Psoas muscle (tissue), 8 donors: Measurements from ENCODE around the gene TRUB1. TPM values are rescaled to one million over a fixed set of nuclear protein-coding genes. Genes with fewer than 3 reads are reported as not detected.
A peak's percentile ranks its signal among the peaks of the same experiment; 100 is the strongest.
"Not testable (repeated sequence)": the region's sequence is repeated elsewhere in the genome, so short reads cannot be mapped to it uniquely, and the experiment has no call there.

Experiments used
- ATAC-seq, 4 donors: fragments of 200-7000 bp; cut with Tn5 transposase; one replicate each; pipeline ENCODE4 v1.9.1; 2020; ENCODE audit warnings: moderate library complexity in 3 of 4, mild to moderate bottlenecking in 2 of 4
- DNase-seq, 2 donors: peaks; one replicate each; pipeline ENCODE4 v3.0.0-alpha.2; 2020
- H3K27ac ChIP-seq: fragments of 200-600 bp; one replicate; pipeline ENCODE4 v1.8.0; 2022
- H3K27me3 ChIP-seq, 3 donors: fragments of 200-600 bp in 1 of 3; one replicate each; pipeline versions ENCODE4 v1.6.1 to v1.8.0; 2013 to 2022; ENCODE audit warnings: low read length in 2 of 3, mild to moderate bottlenecking in 2 of 3, moderate library complexity in 1 of 3; ENCODE audit not compliant: insufficient read depth in 3 of 3
- H3K36me3 ChIP-seq, 2 donors: fragments of 200-600 bp in 1 of 2; one replicate each; pipeline versions ENCODE4 v1.6.1 to v1.8.0; 2013 to 2022; ENCODE audit warnings: low read depth in 1 of 2, mild to moderate bottlenecking in 1 of 2, moderate library complexity in 1 of 2; ENCODE audit not compliant: insufficient read depth in 1 of 2
- H3K4me1 ChIP-seq: fragments of 200-600 bp; one replicate; pipeline ENCODE4 v1.8.0; 2022
- H3K4me3 ChIP-seq: fragments of 200-600 bp; one replicate; pipeline ENCODE4 v1.8.0; 2022; ENCODE audit warnings: mild to moderate bottlenecking
- H3K9me3 ChIP-seq: fragments of 200-600 bp; one replicate; pipeline ENCODE4 v1.8.0; 2022
- whole genome bisulfite sequencing, 3 donors: extraction: QIAGEN DNeasy Blood & Tissue Kit; methylation state at CpG; one replicate each; pipeline versions ENCODE4 v1.1.6 to v1.1.7; 2013; 5-methylcytosine and 5-hydroxymethylcytosine counted together
- intact Hi-C, 2 donors: fragments of 100-400 bp; cut with DNase I; formaldehyde crosslinking; loops; one replicate each; pipeline versions ENCODE4 v1.11.0 to v1.14.2; 2022
- long read RNA-seq, 2 donors: library from polyadenylated mRNA; unstranded; transcript quantifications; one replicate each; pipeline ENCODE4 v2.0.0, GENCODE V29; 2021
- polyA plus RNA-seq, 3 donors: library from polyadenylated mRNA; stranded (reverse); fragments of 200-250 nt; gene quantifications; one replicate each; pipeline ENCODE4 v1.2.3, GENCODE V29; 2013
- total RNA-seq, 4 donors: library from RNA; stranded (reverse); fragmentation: NEBNext Ultra II Directional in 2 of 4; extraction: Animal tissue kit (Norgen Biotek cat#: 25700) in 2 of 4; gene quantifications; one replicate each; pipeline versions ENCODE4 v1.2.1 to v1.2.4, GENCODE V29; 2021 to 2023
- TF ChIP-seq, protein P1 (sequence below): fragments of 200-600 bp; IDR thresholded peaks from one replicate; pipeline ENCODE4 v1.8.0; 2022; ENCODE audit warnings: antibody characterized with exemption
- donor health status: healthy with polysubstance abuse.
- donor health status: DM: no; HTN: no; CAD: no; lungs with moderate emphysema.
- donor health status: Bipolar disorder and iron deficiency.
- donor health status: healthy.
- donor health status: DM: yes; HTN: yes; CAD: no.
- donor health status: DM: no; HTN: no; CAD: no.
- donor health status: DM: no; HTN: no; CAD: no.
- donor health status: DM: yes; HTN: yes; CAD: no.

Gene TRUB1
- 1 to 10 TPM; 5.4 to 8.8 (median 8.5) TPM for total RNA-seq
- 1 to 10 TPM; 3.3 to 8.9 (median 4.3) TPM for polyA plus RNA-seq
- long read RNA-seq, donor 1, partial matches to known transcripts: 0 of 7 reads
- long read RNA-seq, donor 1, other reads (novel, unspliced or antisense): 1 of 7 reads
- long read RNA-seq, donor 2, transcript TRUB1-201 (8 exons, 3,408 nt): major isoform, 9 of 10 reads
- long read RNA-seq, donor 2, partial matches to known transcripts: 0 of 10 reads
- long read RNA-seq, donor 2, other reads (novel, unspliced or antisense): 1 of 10 reads

DNA sequence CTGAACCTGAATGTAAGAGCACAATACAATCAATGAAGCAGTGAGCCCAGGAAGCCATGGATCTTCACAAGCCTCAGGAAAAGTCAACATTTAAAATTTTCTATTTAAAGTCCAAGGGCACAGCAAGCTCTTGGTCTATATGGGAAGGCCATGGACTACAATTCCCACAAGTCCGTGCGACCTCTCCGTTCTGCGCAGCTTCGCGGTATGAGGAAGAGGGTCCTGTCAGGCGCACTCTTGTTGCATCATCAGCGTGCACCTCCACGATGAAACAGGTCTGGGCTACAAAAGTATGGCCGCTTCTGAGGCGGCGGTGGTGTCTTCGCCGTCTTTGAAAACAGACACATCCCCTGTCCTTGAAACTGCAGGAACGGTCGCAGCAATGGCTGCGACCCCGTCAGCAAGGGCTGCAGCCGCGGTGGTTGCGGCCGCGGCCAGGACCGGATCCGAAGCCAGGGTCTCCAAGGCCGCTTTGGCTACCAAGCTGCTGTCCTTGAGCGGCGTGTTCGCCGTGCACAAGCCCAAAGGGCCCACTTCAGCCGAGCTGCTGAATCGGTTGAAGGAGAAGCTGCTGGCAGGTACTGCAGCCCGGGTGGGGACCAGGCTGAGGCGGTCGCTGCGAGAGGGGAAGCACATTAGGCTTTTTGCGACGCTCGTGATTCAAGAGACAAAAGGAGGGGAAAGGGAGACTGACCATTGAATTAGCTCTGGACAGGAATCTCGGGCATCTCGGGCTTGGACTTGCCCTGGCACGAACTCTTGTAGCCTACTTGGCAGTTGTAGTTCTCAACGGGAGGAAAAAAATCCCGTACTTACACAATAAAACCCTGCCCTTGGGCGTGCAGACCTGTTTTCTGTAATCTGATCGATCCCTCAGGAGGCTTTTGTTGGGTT lies at the start of gene TRUB1:
Gene TRUB1 (plus strand): TSS at position 234 of the 894 bp plus-strand sequence. CDS start 59 bp downstream, at position 293.
- WGBS, 3 donors: 0 to 1% (median 0%) methylated on average over 46 of the region's 46 CpGs

DNA sequence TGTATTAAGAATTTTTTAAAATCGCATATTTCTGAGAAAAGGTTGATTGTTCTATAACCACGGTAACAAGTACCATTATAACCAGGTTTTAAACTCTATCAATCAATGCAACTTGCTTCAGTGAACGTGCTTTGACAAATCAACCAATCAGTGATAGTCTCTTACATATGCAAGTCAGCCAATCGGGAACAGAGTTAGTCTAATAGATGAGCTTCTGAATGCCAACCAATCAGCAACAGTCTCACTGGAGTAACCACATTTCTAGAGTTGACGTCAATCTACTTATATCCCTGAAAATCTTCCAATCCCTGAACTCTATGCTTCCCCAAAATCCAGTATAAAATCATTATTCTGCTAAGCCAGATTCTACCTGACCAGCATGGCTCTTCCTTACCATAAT lies 44.7 kb upstream of the TRUB1 start:
- TF ChIP-seq, protein P1, sequence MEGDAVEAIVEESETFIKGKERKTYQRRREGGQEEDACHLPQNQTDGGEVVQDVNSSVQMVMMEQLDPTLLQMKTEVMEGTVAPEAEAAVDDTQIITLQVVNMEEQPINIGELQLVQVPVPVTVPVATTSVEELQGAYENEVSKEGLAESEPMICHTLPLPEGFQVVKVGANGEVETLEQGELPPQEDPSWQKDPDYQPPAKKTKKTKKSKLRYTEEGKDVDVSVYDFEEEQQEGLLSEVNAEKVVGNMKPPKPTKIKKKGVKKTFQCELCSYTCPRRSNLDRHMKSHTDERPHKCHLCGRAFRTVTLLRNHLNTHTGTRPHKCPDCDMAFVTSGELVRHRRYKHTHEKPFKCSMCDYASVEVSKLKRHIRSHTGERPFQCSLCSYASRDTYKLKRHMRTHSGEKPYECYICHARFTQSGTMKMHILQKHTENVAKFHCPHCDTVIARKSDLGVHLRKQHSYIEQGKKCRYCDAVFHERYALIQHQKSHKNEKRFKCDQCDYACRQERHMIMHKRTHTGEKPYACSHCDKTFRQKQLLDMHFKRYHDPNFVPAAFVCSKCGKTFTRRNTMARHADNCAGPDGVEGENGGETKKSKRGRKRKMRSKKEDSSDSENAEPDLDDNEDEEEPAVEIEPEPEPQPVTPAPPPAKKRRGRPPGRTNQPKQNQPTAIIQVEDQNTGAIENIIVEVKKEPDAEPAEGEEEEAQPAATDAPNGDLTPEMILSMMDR: no peak
- Histone ChIP-seq H3K9me3 (no peaks in the 10 kb centered on the region), H3K4me3 (no peak overlapping the region), H3K27me3 (no peaks in the 10 kb centered on the region), H3K27ac (no peak overlapping the region), H3K4me1 (no peaks in the 10 kb centered on the region), H3K36me3 (no peaks in the 10 kb centered on the region)
- 72 to 82% (median 76%) methylated on average over 5 of the region's 5 CpGs for WGBS, 3 donors
- intact Hi-C loops: no loop called here
- no peak for ATAC-seq
- no peak for DNase-seq

More for the DNA sequence above, at the start of gene TRUB1:
- TF ChIP-seq, protein P1: no peak
- Histone ChIP-seq H3K9me3 (no peaks in the 10 kb centered on the region), H3K36me3 (peaks cover 0 to 8% of the 10 kb centered on the region in 2 donors), H3K4me3 (peak within 1 kb of the TSS; percentile 91), H3K27me3 (no peaks in the 10 kb centered on the region), H3K4me1 (peaks cover 38% of the 10 kb centered on the region), H3K27ac (peak within 1 kb of the TSS; percentile 89)
- ATAC-seq (peak; percentile 97 to 99 (median 98)), DNase-seq (peak; percentile 92 to 95)
- intact Hi-C loops: loop anchor here in 1 of 2 donors (10.0 kb wide), 1 partner anchor 113 kb away; the partner anchor contains the start of gene FHIP2A

DNA sequence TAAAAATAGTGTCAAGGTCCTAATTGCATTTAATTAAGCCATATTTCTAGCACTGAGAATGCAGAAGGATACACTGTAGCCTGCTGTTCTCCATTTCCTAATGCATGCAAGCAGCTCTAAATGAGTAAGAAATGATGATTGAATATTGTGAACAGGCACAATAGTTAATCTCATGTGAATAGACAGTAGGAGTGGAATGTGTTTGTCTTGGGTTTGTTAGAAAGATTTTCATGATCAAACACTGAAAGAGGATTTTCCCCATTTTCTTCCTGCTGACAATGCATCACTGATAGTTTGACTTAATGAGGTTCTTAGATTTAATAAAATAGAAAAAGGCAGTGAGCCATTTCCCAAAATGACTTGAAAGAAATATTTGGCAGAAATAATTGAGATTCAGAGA lies 43.1 kb upstream of the TRUB1 start:
- ATAC-seq: no peak
- intact Hi-C loops: no loop called here
- TF ChIP-seq, protein P1: no peak
- no peaks in the 10 kb centered on the region for H3K4me1 ChIP-seq
- H3K4me3 ChIP-seq: no peak overlapping the region
- H3K27ac ChIP-seq: no peak overlapping the region
- no peak for DNase-seq
- no peaks in the 10 kb centered on the region for H3K36me3 ChIP-seq
- no peaks in the 10 kb centered on the region for H3K9me3 ChIP-seq
- no peaks in the 10 kb centered on the region for H3K27me3 ChIP-seq

DNA sequence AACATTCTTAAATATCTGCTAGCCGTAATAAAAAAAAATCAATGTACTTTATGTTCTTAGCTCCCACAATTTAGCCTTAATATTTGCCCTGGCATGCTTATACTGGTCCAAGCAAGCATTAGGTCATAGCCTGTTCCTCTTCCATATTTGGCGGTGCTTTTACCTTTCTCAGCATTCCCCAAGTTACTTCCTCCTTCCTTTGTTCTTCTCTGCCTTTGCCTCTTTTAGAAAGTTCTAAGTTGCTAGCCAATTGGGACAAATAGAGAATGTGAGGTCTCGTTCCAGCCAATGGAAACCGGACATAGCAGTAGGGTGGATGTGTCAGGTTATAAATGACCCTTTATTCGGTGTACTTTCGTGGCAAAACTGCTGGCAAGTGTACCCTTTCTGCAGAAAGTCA lies 41.0 kb upstream of the TRUB1 start:
- H3K9me3 ChIP-seq, intact Hi-C loops, DNase-seq, ATAC-seq, H3K36me3 ChIP-seq, H3K27me3 ChIP-seq, H3K4me3 ChIP-seq, H3K4me1 ChIP-seq, H3K27ac ChIP-seq: not testable (repeated sequence)
- WGBS, 3 donors: 75 to 80% (median 76%) methylated on average over 6 of the region's 6 CpGs

DNA sequence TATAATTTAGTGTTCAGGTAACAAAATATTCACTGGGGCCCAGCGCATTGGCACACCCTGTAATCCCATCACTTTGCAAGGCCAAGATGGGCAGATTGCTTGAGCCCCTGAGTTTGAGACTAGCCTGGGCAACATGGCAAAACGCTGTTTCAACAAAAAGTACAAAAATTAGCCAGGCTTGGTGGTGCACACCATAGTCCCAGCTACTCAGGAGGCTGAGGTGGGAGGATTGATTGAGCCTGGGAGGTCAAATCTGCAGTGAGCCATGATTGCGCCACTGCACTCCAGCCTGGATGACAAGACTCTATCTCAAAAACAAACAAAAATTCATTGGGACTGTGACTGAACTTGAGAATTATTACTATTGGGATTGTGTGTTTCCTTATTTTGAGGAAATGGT lies 40.4 kb upstream of the TRUB1 start:
- H3K27me3 ChIP-seq: no peaks in the 10 kb centered on the region
- TF ChIP-seq, protein P1: no peak
- no peak for DNase-seq
- WGBS, 3 donors: 87 to 89% (median 89%) methylated on average over 3 of the region's 3 CpGs
- intact Hi-C loops: no loop called here
- no peak overlapping the region for H3K27ac ChIP-seq
- ATAC-seq: no peak
- no peak overlapping the region for H3K4me3 ChIP-seq
- no peaks in the 10 kb centered on the region for H3K36me3 ChIP-seq
- no peaks in the 10 kb centered on the region for H3K4me1 ChIP-seq
- no peaks in the 10 kb centered on the region for H3K9me3 ChIP-seq
